Ureter (tissue), 1 donor: Measurements from ENCODE around the gene FTMT. TPM values are rescaled to one million over a fixed set of nuclear protein-coding genes. Genes with fewer than 3 reads are reported as not detected.

Experiments
- total RNA-seq: library from RNA; stranded (reverse); gene quantifications from one replicate; pipeline ENCODE4 v1.2.4, GENCODE V29; 2023
- donor health status: DM: yes; HTN: yes; CAD: no.

Gene FTMT
- total RNA-seq, 1 donor from 2014 or later = not detected

Other genes with a start within 250 kb of the FTMT start
- 22.5 TPM for gene SRFBP1, start 110.1 kb downstream of the FTMT start, total RNA-seq
- 6.5 TPM for gene LOX, start 226.4 kb downstream of the FTMT start, total RNA-seq